Neutrophil (primary cell): ENCODE results near the gene MARCHF3.

ENCODE experiments used
- H3K27ac ChIP-seq: fragments of 200-600 bp; sonication (generic); 2 replicates; pipeline ENCODE4 v1.5.1; 2016; ENCODE audit warnings: mild to moderate bottlenecking, moderate library complexity
- H3K27me3 ChIP-seq: fragments of 200-600 bp; sonication (generic); 2 replicates; pipeline ENCODE4 v1.6.0; 2016; ENCODE audit warnings: mild to moderate bottlenecking
- H3K36me3 ChIP-seq: fragments of 200-600 bp; sonication (generic); 2 replicates; pipeline ENCODE4 v1.5.1; 2017
- H3K4me1 ChIP-seq, 2 experiments: fragments of 200-600 bp in 1 of 2; sonication (generic) in 1 of 2; 1 replicate in 1 of 2; 2 replicates in 1 of 2; pipeline versions ENCODE4 v1.5.1 to v1.6.1; 2013 to 2016; ENCODE audit warnings: low read depth in 1 of 2, low read length in 1 of 2, mild to moderate bottlenecking in 1 of 2, moderate library complexity in 1 of 2; ENCODE audit not compliant: control insufficient read depth in 1 of 2, insufficient read depth in 1 of 2
- H3K4me3 ChIP-seq, 2 experiments: fragments of 200-600 bp in 1 of 2; sonication (generic) in 1 of 2; 1 replicate in 1 of 2; 2 replicates in 1 of 2; pipeline ENCODE4 v1.5.1; 2013 to 2016; ENCODE audit warnings: low read depth in 1 of 2, low read length in 1 of 2, mild to moderate bottlenecking in 1 of 2, moderate library complexity in 1 of 2
- H3K9me3 ChIP-seq: fragments of 200-600 bp; sonication (generic); 2 replicates; pipeline ENCODE4 v1.5.1; 2016
- TF ChIP-seq, protein P1 (sequence below): fragments of 200-600 bp; sonication (generic); IDR thresholded peaks from 2 replicates; pipeline ENCODE4 v1.5.1; 2016; ENCODE audit warnings: antibody characterized with exemption

Gene MARCHF3

GRCh38 chr5:126984632-126985031, 45.7 kb downstream of the MARCHF3 start:
- Histone ChIP-seq H3K4me1 (no peaks in the 10 kb centered on the region), H3K27ac (no peak overlapping the region), H3K27me3 (no peaks in the 10 kb centered on the region), H3K36me3 (no peaks in the 10 kb centered on the region), H3K9me3 (no peaks in the 10 kb centered on the region), H3K4me3 (no peak overlapping the region)
- TF ChIP-seq, protein P1, sequence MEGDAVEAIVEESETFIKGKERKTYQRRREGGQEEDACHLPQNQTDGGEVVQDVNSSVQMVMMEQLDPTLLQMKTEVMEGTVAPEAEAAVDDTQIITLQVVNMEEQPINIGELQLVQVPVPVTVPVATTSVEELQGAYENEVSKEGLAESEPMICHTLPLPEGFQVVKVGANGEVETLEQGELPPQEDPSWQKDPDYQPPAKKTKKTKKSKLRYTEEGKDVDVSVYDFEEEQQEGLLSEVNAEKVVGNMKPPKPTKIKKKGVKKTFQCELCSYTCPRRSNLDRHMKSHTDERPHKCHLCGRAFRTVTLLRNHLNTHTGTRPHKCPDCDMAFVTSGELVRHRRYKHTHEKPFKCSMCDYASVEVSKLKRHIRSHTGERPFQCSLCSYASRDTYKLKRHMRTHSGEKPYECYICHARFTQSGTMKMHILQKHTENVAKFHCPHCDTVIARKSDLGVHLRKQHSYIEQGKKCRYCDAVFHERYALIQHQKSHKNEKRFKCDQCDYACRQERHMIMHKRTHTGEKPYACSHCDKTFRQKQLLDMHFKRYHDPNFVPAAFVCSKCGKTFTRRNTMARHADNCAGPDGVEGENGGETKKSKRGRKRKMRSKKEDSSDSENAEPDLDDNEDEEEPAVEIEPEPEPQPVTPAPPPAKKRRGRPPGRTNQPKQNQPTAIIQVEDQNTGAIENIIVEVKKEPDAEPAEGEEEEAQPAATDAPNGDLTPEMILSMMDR: no peak

DNA sequence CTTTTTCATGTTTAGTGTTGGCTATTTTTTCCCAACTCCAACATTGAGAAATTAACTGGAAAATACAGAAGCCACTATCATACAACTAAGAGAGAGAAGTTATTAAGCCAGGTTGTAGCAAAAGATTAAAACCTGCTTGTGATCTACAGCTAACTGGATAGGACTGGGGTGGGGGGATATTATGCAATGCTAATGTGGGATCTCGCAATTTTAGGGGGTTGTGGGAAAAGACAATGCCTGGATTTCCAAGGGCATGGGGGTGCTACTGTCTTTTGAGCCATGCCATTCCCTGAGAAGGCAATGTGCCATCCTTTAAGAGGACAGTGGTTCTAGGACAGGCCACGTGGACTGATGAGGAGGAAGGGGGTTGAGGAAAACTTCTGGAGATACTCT, 46.5 kb downstream of the MARCHF3 start:
- H3K36me3 ChIP-seq: no peaks in the 10 kb centered on the region
- H3K27me3 ChIP-seq: no peaks in the 10 kb centered on the region
- no peaks in the 10 kb centered on the region for H3K4me1 ChIP-seq
- H3K9me3 ChIP-seq: no peaks in the 10 kb centered on the region
- H3K27ac ChIP-seq: no peak overlapping the region
- H3K4me3 ChIP-seq: no peak overlapping the region
- TF ChIP-seq, protein P1: no peak

GRCh38 chr5:126982926-126983873, 47.2 kb downstream of the MARCHF3 start:
- Histone ChIP-seq H3K27me3 (no peaks in the 10 kb centered on the region), H3K4me3 (no peak overlapping the region), H3K36me3 (no peaks in the 10 kb centered on the region), H3K4me1 (no peaks in the 10 kb centered on the region), H3K27ac (no peak overlapping the region), H3K9me3 (no peaks in the 10 kb centered on the region)
- TF ChIP-seq, protein P1: no peak

GRCh38 chr5:126982202-126982601, 48.2 kb downstream of the MARCHF3 start:
- TF ChIP-seq, protein P1: no peak
- H3K4me1 ChIP-seq: no peaks in the 10 kb centered on the region
- H3K27me3 ChIP-seq: no peaks in the 10 kb centered on the region
- H3K9me3 ChIP-seq: no peaks in the 10 kb centered on the region
- H3K27ac ChIP-seq: no peak overlapping the region
- no peaks in the 10 kb centered on the region for H3K36me3 ChIP-seq
- H3K4me3 ChIP-seq: no peak overlapping the region

GRCh38 chr5:126981701-126982100, 48.7 kb downstream of the MARCHF3 start:
- TF ChIP-seq, protein P1: no peak
- H3K4me3 ChIP-seq: no peak overlapping the region
- H3K36me3 ChIP-seq: no peaks in the 10 kb centered on the region
- no peaks in the 10 kb centered on the region for H3K27me3 ChIP-seq
- no peaks in the 10 kb centered on the region for H3K4me1 ChIP-seq
- no peak overlapping the region for H3K27ac ChIP-seq
- H3K9me3 ChIP-seq: no peaks in the 10 kb centered on the region
